ENCODE data around the gene PECR.

GRCh38 chr2:216119146-216119545 is 37.5 kb upstream of the PECR start:
- no peak for TF ChIP-seq POLR2A (IDR thresholded peaks at IDR 0.05)
- TF ChIP-seq CTCF (IDR thresholded peaks at IDR 0.05): no peak
- no peak for TF ChIP-seq POLR2AphosphoS5 (IDR thresholded peaks at IDR 0.05)
- no peak for TF ChIP-seq EP300 (IDR thresholded peaks at IDR 0.05)
